Measurements from ENCODE around the gene PAX5.

DNA sequence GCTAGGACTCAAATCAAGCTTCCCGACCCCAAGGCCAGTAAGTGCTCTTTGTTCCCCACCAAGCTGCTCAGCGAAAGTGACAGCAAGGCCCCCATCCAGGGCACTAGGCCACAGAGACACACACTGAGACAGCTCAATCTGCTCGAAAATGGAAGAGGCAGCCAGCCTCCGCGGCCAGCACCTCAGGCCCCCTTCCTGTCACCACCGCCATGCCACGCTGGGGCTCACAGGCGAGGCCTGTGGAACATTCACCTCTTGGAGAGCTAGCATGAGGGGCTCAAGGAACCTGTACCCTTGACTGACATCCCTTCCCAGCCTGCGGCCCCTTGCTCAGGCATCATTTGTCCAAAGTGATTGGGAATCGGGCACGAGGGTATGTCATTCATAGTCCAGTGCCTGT, 71.4 kb downstream of the PAX5 start:
- TF ChIP-seq, protein P1, sequence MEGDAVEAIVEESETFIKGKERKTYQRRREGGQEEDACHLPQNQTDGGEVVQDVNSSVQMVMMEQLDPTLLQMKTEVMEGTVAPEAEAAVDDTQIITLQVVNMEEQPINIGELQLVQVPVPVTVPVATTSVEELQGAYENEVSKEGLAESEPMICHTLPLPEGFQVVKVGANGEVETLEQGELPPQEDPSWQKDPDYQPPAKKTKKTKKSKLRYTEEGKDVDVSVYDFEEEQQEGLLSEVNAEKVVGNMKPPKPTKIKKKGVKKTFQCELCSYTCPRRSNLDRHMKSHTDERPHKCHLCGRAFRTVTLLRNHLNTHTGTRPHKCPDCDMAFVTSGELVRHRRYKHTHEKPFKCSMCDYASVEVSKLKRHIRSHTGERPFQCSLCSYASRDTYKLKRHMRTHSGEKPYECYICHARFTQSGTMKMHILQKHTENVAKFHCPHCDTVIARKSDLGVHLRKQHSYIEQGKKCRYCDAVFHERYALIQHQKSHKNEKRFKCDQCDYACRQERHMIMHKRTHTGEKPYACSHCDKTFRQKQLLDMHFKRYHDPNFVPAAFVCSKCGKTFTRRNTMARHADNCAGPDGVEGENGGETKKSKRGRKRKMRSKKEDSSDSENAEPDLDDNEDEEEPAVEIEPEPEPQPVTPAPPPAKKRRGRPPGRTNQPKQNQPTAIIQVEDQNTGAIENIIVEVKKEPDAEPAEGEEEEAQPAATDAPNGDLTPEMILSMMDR (conservative IDR thresholded peaks at IDR 0.05; ENCODE audit: low read length) = no peak
- TF ChIP-seq EZH2phosphoT487 (IDR thresholded peaks at IDR 0.05; ENCODE audit: borderline replicate concordance, low read depth, low read length) = no peak
